GM21723 (cell line): ENCODE results near the gene OR8G5.

Experiments
- ATAC-seq: cut with Tn5 transposase; IDR thresholded peaks from one replicate; pipeline ENCODE4 v1.9.1; 2021; ENCODE audit warnings: mild to moderate bottlenecking, moderate library complexity; ENCODE audit not compliant: unreplicated experiment

Gene OR8G5

GRCh38 chr11:124285610-124286344 lies 29.6 kb downstream of the OR8G5 start:
- ATAC-seq, result no peak

GRCh38 chr11:124294687-124295086 lies 38.5 kb downstream of the OR8G5 start:
- ATAC-seq, result no peak

DNA sequence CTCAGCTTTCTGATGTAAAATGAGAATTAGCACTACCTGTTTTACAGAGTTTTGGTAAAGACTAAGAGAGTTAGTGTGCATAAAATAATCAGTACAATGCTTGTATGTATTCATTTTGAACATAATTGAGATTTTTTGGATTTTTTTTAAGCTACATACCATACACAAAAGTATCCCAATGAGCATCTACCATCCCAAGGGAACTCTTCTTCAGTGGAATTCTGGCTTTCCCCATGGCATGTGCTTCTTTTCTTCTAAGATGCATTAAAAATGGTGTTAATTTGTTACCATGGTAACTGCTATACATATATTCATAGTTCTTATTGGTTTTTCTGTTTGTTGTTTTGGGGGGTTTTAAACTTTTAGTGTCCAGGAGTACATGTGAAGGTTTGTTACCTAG lies 39.8 kb downstream of the OR8G5 start:
- no peak for ATAC-seq

DNA sequence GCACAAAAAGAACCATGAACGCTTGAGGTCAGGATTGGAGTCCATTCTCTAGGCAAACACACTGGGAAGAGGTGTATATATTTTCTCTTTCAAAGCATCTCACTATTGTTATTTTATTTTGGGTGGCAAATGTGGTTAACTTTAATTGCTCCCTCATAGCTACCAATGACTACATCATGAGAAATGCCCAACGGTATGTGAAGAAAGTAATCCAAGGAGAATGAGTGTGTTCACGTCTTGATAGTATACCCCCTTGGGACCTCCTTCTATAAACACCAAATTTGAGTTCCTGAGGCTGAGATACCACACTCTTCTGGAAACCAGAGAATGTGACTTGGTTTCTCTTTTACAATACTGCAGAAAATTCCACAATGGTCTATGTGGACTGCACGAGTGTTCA lies 41.7 kb downstream of the OR8G5 start:
- ATAC-seq, result no peak

- no peak for ATAC-seq
These were observed 45.4 kb downstream of the OR8G5 start for GRCh38 chr11:124301548-124301947.

DNA sequence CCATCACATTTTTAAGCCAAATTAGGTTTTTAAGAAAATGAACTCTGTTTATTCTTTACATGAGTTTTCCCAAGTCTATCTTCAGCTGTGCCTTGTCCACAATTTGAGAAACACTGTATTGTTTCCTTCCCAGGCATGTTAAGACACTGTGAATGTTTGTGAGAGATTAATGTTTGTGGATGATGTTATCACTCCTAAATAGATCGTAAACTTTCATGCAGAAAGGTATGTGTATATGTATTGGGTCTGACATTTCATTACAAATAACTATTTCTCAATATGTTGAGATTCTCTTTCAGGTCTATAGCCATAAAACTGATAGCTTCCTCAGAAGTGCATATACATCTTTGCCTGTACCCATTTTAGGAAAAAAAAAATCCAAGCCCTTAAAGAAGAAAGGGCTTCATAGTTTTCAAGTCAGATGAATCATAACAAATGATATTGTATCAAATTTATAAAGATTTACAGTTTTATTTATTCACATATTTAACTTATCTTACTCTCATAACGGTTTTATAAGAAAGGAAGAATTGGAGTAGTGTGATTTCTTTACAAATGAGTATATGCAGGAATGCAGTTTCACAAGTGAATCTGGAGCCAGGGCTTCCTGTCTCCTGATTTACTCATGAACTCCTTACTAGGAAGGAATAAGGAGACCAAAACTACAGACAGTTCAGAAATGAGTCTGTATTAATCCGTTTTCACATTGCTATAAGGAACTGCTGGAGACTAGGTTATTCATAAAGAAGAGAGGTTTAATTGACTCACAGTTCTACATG lies 46.4 kb downstream of the OR8G5 start:
- ATAC-seq, result no peak

DNA sequence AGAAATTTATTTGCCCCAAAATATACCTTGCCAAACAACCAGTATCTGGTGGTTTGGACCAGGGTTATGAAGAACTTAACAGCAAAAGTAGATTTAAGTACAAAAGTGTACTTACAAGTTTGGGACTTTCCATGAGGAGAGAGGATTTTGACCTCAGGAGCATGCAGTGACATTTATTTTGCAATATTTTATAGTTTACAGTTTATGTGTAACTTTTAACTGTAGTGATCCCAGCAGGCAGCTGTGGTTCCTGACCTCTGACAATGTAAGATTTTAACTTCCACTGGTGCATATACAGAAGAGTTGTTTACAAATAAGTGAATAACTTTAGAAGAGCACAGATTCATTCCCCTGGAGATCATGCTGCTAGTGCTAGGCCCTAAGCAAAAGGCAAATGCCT lies 50.9 kb downstream of the OR8G5 start:
- ATAC-seq, result no peak

- ATAC-seq, result no peak
These were observed 54.5 kb downstream of the OR8G5 start for GRCh38 chr11:124310721-124311120.

DNA sequence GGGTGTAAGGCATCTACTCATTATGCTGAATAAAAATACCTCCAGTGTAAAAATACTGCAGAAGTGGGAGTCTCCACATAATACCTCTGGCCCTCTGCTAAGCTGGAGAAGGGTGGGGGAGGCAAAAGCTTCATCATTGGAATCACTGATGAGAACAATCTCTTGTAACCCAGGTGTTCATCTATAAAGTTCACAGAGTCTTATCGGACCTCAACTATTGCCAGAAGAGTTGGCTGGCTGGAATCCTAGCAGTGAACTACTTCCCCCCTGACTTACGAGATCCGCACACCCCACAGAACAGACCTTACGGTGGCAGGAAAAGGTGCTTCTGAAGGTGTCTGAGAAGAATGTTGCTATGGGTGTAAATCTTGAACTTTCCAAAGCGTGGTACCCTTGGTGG lies 55.1 kb downstream of the OR8G5 start:
- ATAC-seq, result no peak

- ATAC-seq, result no peak
These were observed 55.5 kb downstream of the OR8G5 start for GRCh38 chr11:124311670-124312069.

GRCh38 chr11:124313131-124313530 lies 57.0 kb downstream of the OR8G5 start:
- no peak for ATAC-seq

DNA sequence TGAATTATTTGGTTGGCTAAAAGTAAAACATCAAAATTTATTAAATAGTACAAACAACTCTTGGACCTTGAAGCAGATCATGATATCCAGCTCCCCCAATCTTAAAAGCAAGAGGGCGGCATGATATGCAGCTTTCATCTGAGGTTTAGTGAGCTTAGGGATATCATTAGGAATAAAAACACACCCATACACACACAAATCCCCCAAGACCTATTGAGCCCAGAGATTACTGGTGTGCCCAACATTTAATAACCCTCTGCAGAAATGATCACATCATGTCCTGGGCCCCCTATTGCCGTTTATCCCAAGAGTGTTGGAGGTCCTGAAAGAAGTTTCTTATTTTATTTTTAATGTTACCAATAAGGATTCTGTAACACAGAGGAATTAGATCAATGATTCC lies 57.7 kb downstream of the OR8G5 start, which contains the start of gene OR8D1:
OR8D1 (minus strand) TSS at position 101 of the 400 bp plus-strand sequence. CDS start 3,183 bp downstream, outside the sequence.
- ATAC-seq, result no peak

- no peak for ATAC-seq
These were observed 58.9 kb downstream of the OR8G5 start for GRCh38 chr11:124315052-124315451.
